Activated CD4-positive, alpha-beta memory T cell treated with anti-CD3 and anti-CD28 coated beads, Interleukin-2, amount 10 ng/mL, durations not matched to agents 7 days and 5 days (primary cell): ENCODE measurements around the gene IGLL5. TPM values are rescaled to one million over a fixed set of nuclear protein-coding genes. Genes with fewer than 3 reads are reported as not detected.
A peak's percentile ranks its signal among the peaks of the same experiment; 100 is the strongest.

Source experiments
- CTCF ChIA-PET: fragments of 350-600 bp; sonication (Branson Sonifier 250); formaldehyde crosslinking; loops from one replicate; lab custom pipeline; 2021; ENCODE audit warnings: antibody characterized with exemption, inconsistent platforms; lab: Charles Lee
- POLR2A ChIA-PET: fragments of 350-600 bp; sonication (Branson Sonifier 250); formaldehyde crosslinking; loops from one replicate; lab custom pipeline; 2021; ENCODE audit warnings: antibody characterized with exemption; lab: Charles Lee
- DNase-seq: peaks from one replicate; pipeline ENCODE4 v3.0.0-alpha.2; 2020
- H3K27ac Mint-ChIP-seq: one replicate; pipeline ENCODE4 v1.8.0; 2021; ENCODE audit warnings: mild to moderate bottlenecking, mixed read lengths
- H3K27me3 Mint-ChIP-seq: one replicate; pipeline ENCODE4 v1.8.0; 2021; ENCODE audit warnings: mixed read lengths
- H3K36me3 Mint-ChIP-seq: one replicate; pipeline ENCODE4 v1.8.0; 2021; ENCODE audit warnings: low read depth, mixed read lengths
- H3K4me1 Mint-ChIP-seq: one replicate; pipeline ENCODE4 v1.8.0; 2021; ENCODE audit warnings: mixed read lengths
- H3K4me3 Mint-ChIP-seq: one replicate; pipeline ENCODE4 v1.8.0; 2021; ENCODE audit warnings: mild to moderate bottlenecking, mixed read lengths
- H3K9me3 Mint-ChIP-seq: one replicate; pipeline ENCODE4 v1.8.0; 2021; ENCODE audit warnings: mixed read lengths
- total RNA-seq, 2 experiments: library from RNA; stranded (reverse); gene quantifications; one replicate each; pipeline ENCODE4 v1.2.3, GENCODE V29; 2021

Gene IGLL5
- total RNA-seq, 2 experiments from 2014 or later, result not detected

- POLR2A ChIA-PET, result no interaction called here
These were observed 6.3 kb upstream of the IGLL5 start for GRCh38 chr22:22881116-22882000.

GRCh38 chr22:22882033-22882717 lies 5.4 kb upstream of the IGLL5 start:
- H3K36me3 Mint-ChIP-seq, result no peaks in the 10 kb centered on the region
- no peak overlapping the region for H3K27ac Mint-ChIP-seq
- ChIA-PET CTCF (interaction anchor here (0.6 to 10.3 kb wide), 12 partner anchors 11 to 129 kb away, joined by 3 to 235 read pairs (median 4); no protein-coding TSS in a partner anchor), POLR2A (no interaction called here)
- H3K4me1 Mint-ChIP-seq, result peaks cover 22% of the 10 kb centered on the region
- no peak for DNase-seq
- peaks cover 35% of the 10 kb centered on the region for H3K27me3 Mint-ChIP-seq
- H3K4me3 Mint-ChIP-seq, result no peak overlapping the region
- no peaks in the 10 kb centered on the region for H3K9me3 Mint-ChIP-seq

More at GRCh38 chr22:22881116-22882000, 6.3 kb upstream of the IGLL5 start:
- CTCF ChIA-PET, result interaction anchor here (0.6 to 10.3 kb wide), 8 partner anchors 33 to 128 kb away, joined by 3 to 235 read pairs (median 8); no protein-coding TSS in a partner anchor
- Mint-ChIP-seq H3K4me3 (no peak overlapping the region), H3K36me3 (no peaks in the 10 kb centered on the region), H3K4me1 (peaks cover 22% of the 10 kb centered on the region), H3K27me3 (peaks cover 27% of the 10 kb centered on the region), H3K9me3 (no peaks in the 10 kb centered on the region), H3K27ac (no peak overlapping the region)
- peak; percentile 12 for DNase-seq

DNA sequence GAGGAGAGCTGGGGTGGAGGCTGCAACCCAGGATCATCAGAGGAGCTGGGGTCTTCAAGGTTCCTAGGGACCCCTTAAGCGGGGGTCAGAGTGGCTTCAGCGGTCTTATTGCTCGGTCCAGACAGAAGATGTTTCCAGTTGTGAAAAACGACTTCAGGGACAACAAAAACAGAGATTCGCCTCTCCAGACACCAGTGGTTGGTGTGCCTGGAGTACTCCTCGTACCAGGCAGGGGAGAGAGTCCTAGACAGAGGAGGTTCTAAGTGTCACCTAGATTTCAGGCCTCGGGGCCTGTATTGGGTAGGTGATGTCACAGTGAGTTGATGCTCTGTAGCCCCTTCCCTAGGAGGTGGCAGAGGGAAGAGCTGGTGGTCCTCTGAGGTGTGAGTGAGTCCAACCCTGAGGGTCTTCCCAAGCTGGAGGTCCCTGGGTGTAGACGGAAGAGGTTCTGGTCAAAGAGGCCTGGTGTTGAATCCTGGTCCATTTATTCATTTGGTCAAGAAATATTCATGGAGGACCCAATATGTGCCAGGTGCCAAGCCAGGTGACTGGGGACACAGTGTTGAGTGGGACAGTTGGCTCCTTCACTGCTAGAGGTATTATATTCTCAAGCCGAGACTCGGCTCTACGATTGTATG lies 4.4 kb upstream of the IGLL5 start:
- POLR2A ChIA-PET, result interaction anchor here (0.6 to 2.1 kb wide), 7 partner anchors 28 to 305 kb away, joined by 3 to 13 read pairs (median 3); no protein-coding TSS in a partner anchor
- no peaks in the 10 kb centered on the region for H3K9me3 Mint-ChIP-seq
- CTCF ChIA-PET, result interaction anchor here (0.6 to 10.3 kb wide), 43 partner anchors 9 to 202 kb away, joined by 3 to 235 read pairs (median 8); no protein-coding TSS in a partner anchor
- no peaks in the 10 kb centered on the region for H3K36me3 Mint-ChIP-seq
- peaks cover 35% of the 10 kb centered on the region for H3K27me3 Mint-ChIP-seq
- peaks cover 22% of the 10 kb centered on the region for H3K4me1 Mint-ChIP-seq
- no peak overlapping the region for H3K27ac Mint-ChIP-seq
- no peak overlapping the region for H3K4me3 Mint-ChIP-seq
- no peak for DNase-seq

GRCh38 chr22:22884010-22884887 lies 3.4 kb upstream of the IGLL5 start:
- no peaks in the 10 kb centered on the region for H3K36me3 Mint-ChIP-seq
- CTCF ChIA-PET, result interaction anchor here (0.7 to 10.3 kb wide), 54 partner anchors 8 to 420 kb away, joined by 3 to 235 read pairs (median 6); partner anchors contain the start of gene RSPH14
- DNase-seq, result peak; percentile 78
- POLR2A ChIA-PET, result interaction anchor here (0.6 to 2.1 kb wide), 16 partner anchors 11 to 131 kb away, joined by 3 to 13 read pairs (median 3); no protein-coding TSS in a partner anchor
- no peak overlapping the region for H3K27ac Mint-ChIP-seq
- H3K27me3 Mint-ChIP-seq, result peaks cover 38% of the 10 kb centered on the region
- no peak overlapping the region for H3K4me3 Mint-ChIP-seq
- no peaks in the 10 kb centered on the region for H3K9me3 Mint-ChIP-seq
- peaks cover 22% of the 10 kb centered on the region for H3K4me1 Mint-ChIP-seq

DNA sequence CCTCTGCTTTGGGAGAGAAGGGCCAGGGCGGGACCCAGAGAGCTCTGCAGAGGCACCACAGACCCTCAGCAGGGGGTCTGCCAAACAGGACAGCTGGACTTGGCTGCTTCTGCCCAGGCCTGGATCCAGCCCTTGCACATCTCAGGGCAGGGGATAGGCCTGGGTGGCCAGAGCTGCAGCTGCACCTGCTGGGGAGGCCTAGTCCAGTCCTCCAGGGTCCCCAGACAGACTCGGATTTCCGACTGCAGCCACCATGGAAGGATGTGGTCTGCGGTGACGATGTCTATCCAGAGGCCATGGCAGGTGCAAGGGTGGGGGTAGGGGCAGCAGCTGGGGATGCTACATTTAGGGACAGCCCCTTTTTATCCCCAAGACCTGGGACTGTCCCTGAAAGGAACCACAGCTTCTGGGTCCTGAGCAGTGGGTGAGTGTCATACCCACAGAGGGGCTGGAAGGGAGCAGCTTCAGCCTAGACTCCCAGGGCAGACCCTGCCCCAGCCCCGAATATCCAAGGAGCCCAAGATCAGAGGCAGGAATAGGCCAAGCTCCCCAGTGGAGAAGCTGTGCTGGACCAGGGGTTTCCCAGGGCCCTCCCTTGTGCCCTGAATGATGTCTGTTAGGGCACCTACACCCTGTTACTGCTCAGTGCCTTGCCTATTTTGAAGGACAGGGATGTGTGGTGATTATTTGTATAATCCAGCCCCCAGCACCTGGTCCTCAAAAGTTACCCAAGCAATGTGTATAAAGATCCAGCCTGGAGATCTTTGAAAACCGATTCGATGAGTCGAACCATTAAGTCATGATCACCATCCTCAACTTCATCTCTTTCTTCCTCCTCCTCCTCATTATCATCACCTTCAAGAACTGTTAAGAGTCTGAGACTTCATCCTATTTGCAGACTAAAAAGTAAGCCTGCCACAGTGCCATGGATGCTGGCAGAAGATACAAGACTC lies 2.5 kb upstream of the IGLL5 start:
- H3K27me3 Mint-ChIP-seq, result peaks cover 39% of the 10 kb centered on the region

DNA sequence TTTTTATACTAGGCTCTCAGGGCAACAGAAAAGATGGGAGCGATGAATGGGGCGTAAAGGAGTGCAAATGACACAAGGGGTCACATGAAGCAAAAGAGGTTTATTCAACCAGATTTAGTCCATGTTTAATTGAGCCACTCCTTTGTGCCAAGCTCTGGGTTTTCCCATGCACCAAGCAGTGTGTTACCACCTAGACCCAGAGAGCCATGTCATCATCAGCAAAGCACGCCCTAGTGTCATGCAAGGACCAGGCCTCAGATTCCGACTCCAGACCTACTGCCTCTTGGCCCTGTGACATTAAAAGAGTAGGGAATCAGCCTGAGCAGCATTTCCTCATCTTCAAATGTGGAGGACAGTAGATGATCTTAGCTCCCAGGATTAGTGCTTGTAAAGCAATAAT lies 1.1 kb upstream of the IGLL5 start:
- H3K9me3 Mint-ChIP-seq, result no peaks in the 10 kb centered on the region

More for the DNA sequence above, 2.5 kb upstream of the IGLL5 start:
- Mint-ChIP-seq H3K9me3 (no peaks in the 10 kb centered on the region), H3K36me3 (no peaks in the 10 kb centered on the region), H3K4me1 (peaks cover 22% of the 10 kb centered on the region), H3K4me3 (no peak overlapping the region), H3K27ac (no peak overlapping the region)
- DNase-seq, result peak; percentile 73
- POLR2A ChIA-PET, result interaction anchor here (0.6 to 2.1 kb wide), 9 partner anchors 12 to 132 kb away, joined by 3 to 13 read pairs (median 3); no protein-coding TSS in a partner anchor
- CTCF ChIA-PET, result interaction anchor here (0.7 to 10.3 kb wide), 40 partner anchors 9 to 421 kb away, joined by 3 to 235 read pairs (median 8); partner anchors contain the start of gene RSPH14

DNA sequence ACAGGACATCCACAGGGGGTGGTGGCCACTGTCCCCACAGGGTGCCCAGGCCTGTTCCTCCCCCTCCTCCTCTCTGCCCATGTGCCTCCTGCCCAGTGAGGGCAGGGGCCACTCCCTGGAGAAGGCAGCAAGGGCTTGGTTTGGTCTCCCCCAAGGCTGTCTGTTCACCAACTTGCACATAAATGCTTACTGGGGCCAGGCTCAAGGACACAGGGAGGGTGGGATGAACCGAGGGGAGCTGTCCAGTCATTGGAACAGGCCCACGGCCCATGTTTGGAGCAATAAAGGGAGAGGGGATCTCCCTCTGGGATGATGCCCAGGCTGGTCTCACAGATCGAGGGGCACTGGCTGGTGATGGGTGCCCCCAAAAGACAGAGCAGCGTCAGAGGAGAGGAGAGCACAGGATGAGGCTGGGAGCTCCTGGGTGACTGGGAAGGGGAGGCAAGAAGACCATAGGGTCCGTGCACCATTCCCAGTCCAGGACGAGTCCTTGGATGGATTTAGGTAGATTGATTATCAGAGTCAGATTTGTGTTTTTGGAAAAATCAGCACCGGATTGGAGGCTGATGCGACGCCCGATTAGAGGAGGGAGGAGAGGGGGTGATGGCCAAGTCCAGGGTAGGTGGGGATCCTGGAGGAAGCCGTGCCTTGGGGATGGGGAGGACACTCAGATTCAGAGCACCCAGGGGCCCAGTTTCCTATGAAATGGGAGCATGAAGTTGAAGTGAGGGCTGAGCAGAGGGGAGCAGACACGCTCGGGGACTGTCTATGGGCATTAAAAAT lies 1.1 kb downstream of the IGLL5 start:
- peaks cover 59% of the 10 kb centered on the region for H3K27me3 Mint-ChIP-seq
- CTCF ChIA-PET, result interaction anchor here (1.5 kb wide), 1 partner anchor 71 kb away, joined by 4 read pairs; no protein-coding TSS in a partner anchor
- no peak overlapping the region for H3K4me3 Mint-ChIP-seq
- POLR2A ChIA-PET, result no interaction called here
- no peaks in the 10 kb centered on the region for H3K36me3 Mint-ChIP-seq
- H3K9me3 Mint-ChIP-seq, result no peaks in the 10 kb centered on the region
- no peak for DNase-seq
- H3K27ac Mint-ChIP-seq, result no peak overlapping the region
- H3K4me1 Mint-ChIP-seq, result peaks cover 19% of the 10 kb centered on the region

More for the DNA sequence above, 1.1 kb upstream of the IGLL5 start:
- no peak for DNase-seq
- H3K27ac Mint-ChIP-seq, result no peak overlapping the region
- CTCF ChIA-PET, result interaction anchor here (0.8 to 10.3 kb wide), 4 partner anchors 68 to 177 kb away, joined by 3 to 235 read pairs (median 42); no protein-coding TSS in a partner anchor
- H3K36me3 Mint-ChIP-seq, result no peaks in the 10 kb centered on the region
- peaks cover 22% of the 10 kb centered on the region for H3K4me1 Mint-ChIP-seq
- peaks cover 44% of the 10 kb centered on the region for H3K27me3 Mint-ChIP-seq
- POLR2A ChIA-PET, result no interaction called here
- no peak overlapping the region for H3K4me3 Mint-ChIP-seq

- no peak overlapping the region for H3K27ac Mint-ChIP-seq
- H3K4me3 Mint-ChIP-seq, result no peak overlapping the region
- no peaks in the 10 kb centered on the region for H3K9me3 Mint-ChIP-seq
- no peaks in the 10 kb centered on the region for H3K36me3 Mint-ChIP-seq
- POLR2A ChIA-PET, result no interaction called here
- CTCF ChIA-PET, result no interaction called here
- DNase-seq, result no peak
- peaks cover 68% of the 10 kb centered on the region for H3K27me3 Mint-ChIP-seq
- H3K4me1 Mint-ChIP-seq, result peaks cover 8% of the 10 kb centered on the region
These were observed 2.5 kb downstream of the IGLL5 start for GRCh38 chr22:22890085-22890484.

DNA sequence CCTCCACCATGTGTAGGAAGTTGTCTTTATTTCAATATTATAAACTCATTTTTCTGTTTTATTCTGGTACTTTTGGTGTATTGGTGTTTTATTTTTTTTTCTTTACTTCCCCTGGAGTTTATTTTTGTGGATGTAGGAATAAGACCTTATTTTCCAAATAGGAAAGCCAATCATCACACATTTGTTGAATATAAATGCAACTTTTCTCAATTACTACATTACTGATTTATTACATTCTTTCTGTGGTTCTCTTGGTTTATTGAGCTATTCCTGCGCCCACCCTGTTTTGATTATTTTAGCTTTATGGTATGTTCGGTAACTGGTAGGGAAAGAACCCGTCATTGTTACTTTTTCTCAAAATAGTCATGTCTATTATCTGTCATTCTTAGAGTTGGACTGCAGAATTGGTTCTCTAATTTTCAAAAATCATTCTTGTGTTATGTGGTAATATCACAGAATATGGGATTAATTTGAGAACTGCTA lies 3.6 kb downstream of the IGLL5 start:
- no peak overlapping the region for H3K27ac Mint-ChIP-seq

More for the DNA sequence above, 3.6 kb downstream of the IGLL5 start:
- POLR2A ChIA-PET, result no interaction called here
- DNase-seq, result no peak
- peaks cover 67% of the 10 kb centered on the region for H3K27me3 Mint-ChIP-seq
- H3K36me3 Mint-ChIP-seq, result no peaks in the 10 kb centered on the region
- H3K4me1 Mint-ChIP-seq, result peaks cover 2% of the 10 kb centered on the region
- CTCF ChIA-PET, result no interaction called here
- no peaks in the 10 kb centered on the region for H3K9me3 Mint-ChIP-seq
- H3K4me3 Mint-ChIP-seq, result no peak overlapping the region
